WERI-Rb-1 (cell line): Measurements from ENCODE around the gene CMSS1.

ENCODE experiments used
- DNase-seq: peaks from one replicate; pipeline ENCODE4 v3.0.0-alpha.2; 2020
- H3K27ac ChIP-seq: fragments of 250-450 bp; sonication (Bioruptor Pico); 2 replicates; pipeline ENCODE4 v1.5.1; 2020; ENCODE audit warnings: mild to moderate bottlenecking, moderate library complexity
- H3K27me3 ChIP-seq: fragments of 250-450 bp; sonication (Bioruptor Pico); 2 replicates; pipeline ENCODE4 v1.5.1; 2021; ENCODE audit warnings: mild to moderate bottlenecking, low read depth, moderate library complexity; ENCODE audit not compliant: insufficient read depth, severe bottlenecking
- H3K36me3 ChIP-seq: fragments of 250-450 bp; sonication (Bioruptor Pico); 2 replicates; pipeline ENCODE4 v1.5.1; 2020; ENCODE audit warnings: mild to moderate bottlenecking, moderate library complexity
- H3K4me3 ChIP-seq: 2 replicates; pipeline ENCODE4 v1.5.1; 2011; ENCODE audit warnings: low read depth, mild to moderate bottlenecking, control low read depth, low read length
- H3K9me3 ChIP-seq: fragments of 250-450 bp; sonication (Bioruptor Pico); 2 replicates; pipeline ENCODE4 v1.5.1; 2021; ENCODE audit warnings: mild to moderate bottlenecking, moderate library complexity; ENCODE audit not compliant: severe bottlenecking
- TF ChIP-seq, protein P1 (sequence below): IDR thresholded peaks from 2 replicates; pipeline ENCODE4 v1.5.1; 2011; ENCODE audit warnings: low read depth, mild to moderate bottlenecking, control low read depth, inconsistent platforms, low read length

Gene CMSS1

DNA sequence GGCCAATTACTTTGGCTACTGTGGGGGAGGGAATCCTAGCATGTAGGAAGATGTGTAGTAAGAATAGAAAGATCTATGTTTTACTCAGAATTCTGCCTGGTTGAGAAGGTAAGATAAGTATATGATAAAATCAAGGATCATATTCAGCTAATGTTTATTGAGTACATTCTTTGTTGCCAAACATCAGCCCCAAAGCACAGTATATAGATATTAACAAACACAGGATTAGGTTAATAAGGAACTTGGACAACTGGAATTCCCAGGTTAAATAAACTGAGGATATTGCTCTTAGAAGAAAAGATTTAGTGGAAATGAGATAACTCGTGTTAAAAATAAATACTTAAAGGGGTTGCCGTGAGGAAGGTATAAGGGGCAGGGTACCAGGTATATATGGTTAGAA is 167.0 kb downstream of the CMSS1 start:
- no peak for DNase-seq
- Histone ChIP-seq H3K27ac (no peak overlapping the region), H3K36me3 (no peaks in the 10 kb centered on the region), H3K9me3 (no peaks in the 10 kb centered on the region), H3K27me3 (no peaks in the 10 kb centered on the region), H3K4me3 (no peak overlapping the region)
- TF ChIP-seq, protein P1, sequence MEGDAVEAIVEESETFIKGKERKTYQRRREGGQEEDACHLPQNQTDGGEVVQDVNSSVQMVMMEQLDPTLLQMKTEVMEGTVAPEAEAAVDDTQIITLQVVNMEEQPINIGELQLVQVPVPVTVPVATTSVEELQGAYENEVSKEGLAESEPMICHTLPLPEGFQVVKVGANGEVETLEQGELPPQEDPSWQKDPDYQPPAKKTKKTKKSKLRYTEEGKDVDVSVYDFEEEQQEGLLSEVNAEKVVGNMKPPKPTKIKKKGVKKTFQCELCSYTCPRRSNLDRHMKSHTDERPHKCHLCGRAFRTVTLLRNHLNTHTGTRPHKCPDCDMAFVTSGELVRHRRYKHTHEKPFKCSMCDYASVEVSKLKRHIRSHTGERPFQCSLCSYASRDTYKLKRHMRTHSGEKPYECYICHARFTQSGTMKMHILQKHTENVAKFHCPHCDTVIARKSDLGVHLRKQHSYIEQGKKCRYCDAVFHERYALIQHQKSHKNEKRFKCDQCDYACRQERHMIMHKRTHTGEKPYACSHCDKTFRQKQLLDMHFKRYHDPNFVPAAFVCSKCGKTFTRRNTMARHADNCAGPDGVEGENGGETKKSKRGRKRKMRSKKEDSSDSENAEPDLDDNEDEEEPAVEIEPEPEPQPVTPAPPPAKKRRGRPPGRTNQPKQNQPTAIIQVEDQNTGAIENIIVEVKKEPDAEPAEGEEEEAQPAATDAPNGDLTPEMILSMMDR = no peak

- Histone ChIP-seq H3K27ac (no peak overlapping the region), H3K4me3 (no peak overlapping the region), H3K9me3 (no peaks in the 10 kb centered on the region), H3K27me3 (no peaks in the 10 kb centered on the region), H3K36me3 (no peaks in the 10 kb centered on the region)
- DNase-seq = no peak
- TF ChIP-seq, protein P1 = no peak
Observed at GRCh38 chr3:99990179-99990578, 172.5 kb downstream of the CMSS1 start.

DNA sequence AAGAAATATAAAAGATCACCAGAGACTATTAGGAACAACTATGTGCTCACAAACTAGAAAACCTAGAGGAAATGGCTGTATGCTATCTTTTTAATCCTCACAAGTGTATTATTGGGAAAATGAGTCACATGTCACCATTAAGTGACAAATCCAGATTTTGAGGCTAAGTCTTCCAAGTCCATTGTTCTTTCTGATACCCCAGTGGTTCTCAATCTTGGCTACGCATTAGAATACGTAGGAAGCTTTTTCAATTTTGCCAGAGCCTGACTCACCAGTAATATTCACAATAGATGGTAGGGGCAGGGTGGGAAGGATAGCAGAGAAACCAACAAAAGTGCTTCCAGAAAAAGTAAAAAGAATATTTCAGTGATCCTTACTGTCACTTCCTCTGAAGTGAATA is 179.6 kb downstream of the CMSS1 start:
- Histone ChIP-seq H3K27ac (no peak overlapping the region), H3K9me3 (no peaks in the 10 kb centered on the region), H3K4me3 (no peak overlapping the region), H3K27me3 (no peaks in the 10 kb centered on the region), H3K36me3 (no peaks in the 10 kb centered on the region)
- TF ChIP-seq, protein P1 = no peak
- no peak for DNase-seq

GRCh38 chr3:99999536-99999935 is 181.9 kb downstream of the CMSS1 start:
- no peaks in the 10 kb centered on the region for H3K36me3 ChIP-seq
- TF ChIP-seq, protein P1 = no peak
- H3K27ac ChIP-seq = no peak overlapping the region
- no peaks in the 10 kb centered on the region for H3K27me3 ChIP-seq
- H3K4me3 ChIP-seq = no peak overlapping the region
- no peak for DNase-seq
- no peaks in the 10 kb centered on the region for H3K9me3 ChIP-seq

GRCh38 chr3:100001083-100001482 is 183.4 kb downstream of the CMSS1 start:
- no peak overlapping the region for H3K4me3 ChIP-seq
- H3K27ac ChIP-seq = no peak overlapping the region
- no peaks in the 10 kb centered on the region for H3K36me3 ChIP-seq

More at GRCh38 chr3:100001083-100001482, 183.4 kb downstream of the CMSS1 start:
- TF ChIP-seq, protein P1 = no peak
- Histone ChIP-seq H3K27me3 (no peaks in the 10 kb centered on the region), H3K9me3 (no peaks in the 10 kb centered on the region)
- no peak for DNase-seq
